Sigmoid colon (tissue), 7 donors: ENCODE data around the gene SMYD3. TPM values are rescaled to one million over a fixed set of nuclear protein-coding genes. Genes with fewer than 3 reads are reported as not detected.

ENCODE experiments used
- DNase-seq: peaks from one replicate; pipeline ENCODE4 v3.0.0-alpha.2; 2019
- H3K27ac ChIP-seq, 4 donors: fragments of 200-600 bp; sonication (generic); one replicate each; pipeline ENCODE4 v1.5.1; 2016 to 2019; ENCODE audit warnings: mild to moderate bottlenecking in 1 of 4
- H3K27me3 ChIP-seq, 3 donors: fragments of 200-600 bp; sonication (generic); one replicate each; pipeline ENCODE4 v1.5.1; 2019; ENCODE audit warnings: mild to moderate bottlenecking in 1 of 3
- H3K36me3 ChIP-seq, 4 donors: fragments of 200-600 bp; sonication (generic); one replicate each; pipeline ENCODE4 v1.5.1; 2016 to 2019
- H3K4me1 ChIP-seq, 4 donors: fragments of 200-600 bp; sonication (generic); one replicate each; pipeline ENCODE4 v1.5.1; 2017 to 2019
- H3K4me3 ChIP-seq, 4 donors: fragments of 200-600 bp; sonication (generic); one replicate each; pipeline ENCODE4 v1.5.1; 2017 to 2019; ENCODE audit warnings: mild to moderate bottlenecking in 2 of 4, moderate library complexity in 1 of 4
- H3K9me3 ChIP-seq, 4 donors: fragments of 200-600 bp in 3 of 4; sonication (generic) in 3 of 4; one replicate each; pipeline versions ENCODE4 v1.5.1 to v1.6.1; 2013 to 2019
- EP300 ChIP-seq, 4 donors: sonication (generic); formaldehyde crosslinking; IDR thresholded peaks; one replicate each; pipeline ENCODE4 v1.6.1; 2017; ENCODE audit warnings: antibody characterized with exemption in 4 of 4
- POLR2A ChIP-seq, 2 donors: fragments of 450-650 bp; IDR thresholded peaks; one replicate each; pipeline ENCODE4 v1.6.1; 2016; ENCODE audit warnings: antibody characterized with exemption in 2 of 2, mild to moderate bottlenecking in 2 of 2, moderate library complexity in 2 of 2
- POLR2AphosphoS5 ChIP-seq, 4 donors: sonication (generic); formaldehyde crosslinking; IDR thresholded peaks; one replicate each; pipeline ENCODE4 v1.6.1; 2017; ENCODE audit warnings: antibody characterized with exemption in 4 of 4
- WGBS, 2 donors: extraction: QIAGEN DNeasy Blood & Tissue Kit; methylation state at CpG; one replicate each; pipeline ENCODE4 v1.1.7; 2013; 5-methylcytosine and 5-hydroxymethylcytosine counted together
- intact Hi-C: fragments of 100-400 bp; cut with DNase I; formaldehyde crosslinking; loops from one replicate; pipeline ENCODE4 v1.15.1; 2023
- polyA plus RNA-seq, 3 donors: library from polyadenylated mRNA; stranded (reverse); fragments of 200-250 nt; gene quantifications; one replicate each; pipeline ENCODE4 v1.2.3, GENCODE V29; 2013
- total RNA-seq, 4 donors: library from RNA; depleted of rRNA; stranded (reverse); fragments of >200 nt; gene quantifications; one replicate each; pipeline ENCODE4 v1.1.0, GENCODE V29; 2016
- TF ChIP-seq, protein P1 (sequence below), 4 experiments: fragments of 450-650 bp in 3 of 4; fragments of 200-600 bp in 1 of 4; IDR thresholded peaks; one replicate each; pipeline ENCODE4 v1.5.1; 2016 to 2019; ENCODE audit warnings: antibody characterized with exemption in 4 of 4, mild to moderate bottlenecking in 3 of 4, moderate library complexity in 2 of 4
- donor health status: healthy with polysubstance abuse.
- donor health status: Bipolar disorder and iron deficiency.
- donor health status: healthy.

Gene SMYD3
- total and polyA plus RNA-seq, 7 donors, result 8.7 to 23.8 (median 17.1) TPM

DNA sequence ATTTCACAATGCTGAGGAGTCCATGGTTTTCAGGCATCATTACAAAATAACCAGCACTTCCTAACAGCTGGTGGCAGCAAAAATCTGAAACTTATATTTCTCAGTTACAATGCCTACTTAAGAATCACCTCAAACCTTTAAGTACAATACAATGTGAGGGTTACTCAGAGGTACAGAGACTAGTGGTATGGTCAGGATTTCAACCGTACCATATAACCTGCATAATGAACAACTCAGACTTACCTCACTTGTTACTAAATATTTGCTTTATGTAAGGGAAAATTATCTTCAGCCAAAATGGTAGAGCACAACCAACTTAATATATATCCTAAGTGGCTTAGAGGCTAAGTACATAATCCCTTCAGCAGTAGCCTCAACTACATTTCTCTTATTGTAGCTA, 344.5 kb downstream of the SMYD3 start:
- Histone ChIP-seq H3K27ac (no peak overlapping the region), H3K4me3 (no peak overlapping the region), H3K36me3 (no peaks in the 10 kb centered on the region), H3K27me3 (no peaks in the 10 kb centered on the region), H3K4me1 (no peaks in the 10 kb centered on the region), H3K9me3 (no peaks in the 10 kb centered on the region)
- WGBS, 2 donors, result 97 to 100% methylated on average over 1 of the region's 1 CpG
- DNase-seq, result no peak
- TF ChIP-seq POLR2AphosphoS5 (IDR thresholded peaks at IDR 0.05) (no peak), EP300 (IDR thresholded peaks at IDR 0.05) (no peak), POLR2A (IDR thresholded peaks at IDR 0.05) (no peak)
- TF ChIP-seq, protein P1, sequence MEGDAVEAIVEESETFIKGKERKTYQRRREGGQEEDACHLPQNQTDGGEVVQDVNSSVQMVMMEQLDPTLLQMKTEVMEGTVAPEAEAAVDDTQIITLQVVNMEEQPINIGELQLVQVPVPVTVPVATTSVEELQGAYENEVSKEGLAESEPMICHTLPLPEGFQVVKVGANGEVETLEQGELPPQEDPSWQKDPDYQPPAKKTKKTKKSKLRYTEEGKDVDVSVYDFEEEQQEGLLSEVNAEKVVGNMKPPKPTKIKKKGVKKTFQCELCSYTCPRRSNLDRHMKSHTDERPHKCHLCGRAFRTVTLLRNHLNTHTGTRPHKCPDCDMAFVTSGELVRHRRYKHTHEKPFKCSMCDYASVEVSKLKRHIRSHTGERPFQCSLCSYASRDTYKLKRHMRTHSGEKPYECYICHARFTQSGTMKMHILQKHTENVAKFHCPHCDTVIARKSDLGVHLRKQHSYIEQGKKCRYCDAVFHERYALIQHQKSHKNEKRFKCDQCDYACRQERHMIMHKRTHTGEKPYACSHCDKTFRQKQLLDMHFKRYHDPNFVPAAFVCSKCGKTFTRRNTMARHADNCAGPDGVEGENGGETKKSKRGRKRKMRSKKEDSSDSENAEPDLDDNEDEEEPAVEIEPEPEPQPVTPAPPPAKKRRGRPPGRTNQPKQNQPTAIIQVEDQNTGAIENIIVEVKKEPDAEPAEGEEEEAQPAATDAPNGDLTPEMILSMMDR (IDR thresholded peaks at IDR 0.05), result no peak
- intact Hi-C loops, result no loop called here

DNA sequence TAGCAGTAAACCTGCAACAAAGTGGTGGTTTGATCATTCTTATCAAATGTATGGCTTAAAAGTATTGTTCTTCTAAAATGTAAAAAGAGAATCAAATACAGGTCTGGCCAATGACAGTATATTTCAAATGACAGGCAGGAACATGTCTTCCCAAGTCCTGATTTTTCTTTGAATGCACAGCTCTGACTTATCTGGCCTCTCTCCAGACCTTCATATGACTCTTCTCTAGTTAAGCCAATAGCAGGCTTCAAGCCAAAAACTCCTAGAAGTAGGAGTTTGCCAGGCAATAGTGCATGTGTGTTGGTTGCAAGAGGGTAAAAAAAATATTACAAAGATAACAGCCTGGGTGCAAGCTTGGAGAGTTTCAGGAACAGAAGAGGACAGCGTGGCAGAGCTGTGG, 345.5 kb downstream of the SMYD3 start:
- no peak for DNase-seq
- Histone ChIP-seq H3K4me1 (peaks cover 0 to 4% (median 2%) of the 10 kb centered on the region in 4 donors), H3K27me3 (no peaks in the 10 kb centered on the region), H3K36me3 (no peaks in the 10 kb centered on the region), H3K27ac (no peak overlapping the region), H3K9me3 (no peaks in the 10 kb centered on the region), H3K4me3 (no peak overlapping the region)
- intact Hi-C loops, result no loop called here
- TF ChIP-seq POLR2A (IDR thresholded peaks at IDR 0.05), result no peak
- no peak for TF ChIP-seq EP300 (IDR thresholded peaks at IDR 0.05)
- no peak for TF ChIP-seq POLR2AphosphoS5 (IDR thresholded peaks at IDR 0.05)
- TF ChIP-seq, protein P1 (IDR thresholded peaks at IDR 0.05), result no peak
- WGBS, 2 donors, result 94 to 96% methylated on average over 1 of the region's 1 CpG

DNA sequence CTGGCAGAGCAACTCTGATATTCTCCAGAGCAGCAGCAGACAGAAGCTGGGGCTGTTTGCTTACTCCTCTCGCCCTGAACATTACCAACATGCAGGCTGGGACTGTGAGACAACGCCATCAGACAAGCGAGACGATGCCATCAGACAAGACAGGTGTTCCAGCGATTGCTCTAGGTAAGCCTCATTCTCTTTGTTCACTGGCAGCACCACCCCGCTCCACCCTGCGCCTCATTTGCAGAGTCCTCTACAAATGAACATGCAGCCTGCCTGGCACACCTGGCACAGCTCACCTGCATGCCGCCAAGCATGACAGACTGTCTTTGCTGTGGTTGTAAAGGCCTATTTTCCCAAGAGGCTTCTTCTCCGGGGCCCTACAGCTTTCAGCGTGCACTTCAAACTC, 346.2 kb downstream of the SMYD3 start:
- TF ChIP-seq EP300 (IDR thresholded peaks at IDR 0.05) (no peak), POLR2AphosphoS5 (IDR thresholded peaks at IDR 0.05) (no peak), POLR2A (IDR thresholded peaks at IDR 0.05) (no peak)
- TF ChIP-seq, protein P1 (IDR thresholded peaks at IDR 0.05), result no peak
- H3K27me3 ChIP-seq, result no peaks in the 10 kb centered on the region
- no peak for DNase-seq
- 94% methylated on average over 10 of the region's 10 CpGs for WGBS, 2 donors
- no peaks in the 10 kb centered on the region for H3K36me3 ChIP-seq
- H3K27ac ChIP-seq, result no peak overlapping the region
- H3K4me3 ChIP-seq, result no peak overlapping the region
- no peaks in the 10 kb centered on the region for H3K9me3 ChIP-seq
- intact Hi-C loops, result no loop called here
- peaks cover 0 to 8% (median 4%) of the 10 kb centered on the region in 4 donors for H3K4me1 ChIP-seq

DNA sequence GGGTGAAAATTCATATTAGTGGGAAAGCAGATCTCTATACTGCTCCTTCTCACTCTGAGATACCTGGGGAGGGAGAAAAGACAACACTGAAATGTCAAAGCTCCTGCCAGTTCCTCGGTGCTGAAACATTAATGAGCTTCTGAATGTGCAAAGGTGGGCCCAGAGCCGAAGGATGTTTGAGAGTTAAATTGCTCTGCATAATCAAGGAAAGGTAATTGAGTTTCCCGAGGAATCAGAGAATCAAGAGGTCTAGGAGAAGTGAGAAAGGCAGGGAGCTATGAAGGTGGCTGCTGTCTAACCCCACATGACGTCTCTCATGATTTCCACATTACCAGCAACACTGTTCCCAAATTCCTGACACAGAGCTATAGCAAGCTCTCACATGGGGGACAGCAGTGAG, 346.7 kb downstream of the SMYD3 start:
- H3K9me3 ChIP-seq, result no peaks in the 10 kb centered on the region
- TF ChIP-seq EP300 (IDR thresholded peaks at IDR 0.05) (no peak), POLR2A (IDR thresholded peaks at IDR 0.05) (no peak), POLR2AphosphoS5 (IDR thresholded peaks at IDR 0.05) (no peak)
- TF ChIP-seq, protein P1 (IDR thresholded peaks at IDR 0.05), result no peak
- 93 to 94% methylated on average over 4 of the region's 4 CpGs for WGBS, 2 donors
- no peaks in the 10 kb centered on the region for H3K36me3 ChIP-seq
- peaks cover 0 to 8% (median 4%) of the 10 kb centered on the region in 4 donors for H3K4me1 ChIP-seq
- H3K27me3 ChIP-seq, result no peaks in the 10 kb centered on the region
- no peak for DNase-seq
- no peak overlapping the region for H3K4me3 ChIP-seq
- H3K27ac ChIP-seq, result no peak overlapping the region
- intact Hi-C loops, result no loop called here
